GM18868 (cell line): ENCODE results near the gene KMT2E.
A peak's percentile ranks its signal among the peaks of the same experiment; 100 is the strongest.

Experiments used
- ATAC-seq: cut with Tn5 transposase; IDR thresholded peaks from one replicate; pipeline ENCODE4 v1.9.1; 2021; ENCODE audit warnings: mild to moderate bottlenecking, moderate library complexity; ENCODE audit not compliant: unreplicated experiment

The KMT2E gene

DNA sequence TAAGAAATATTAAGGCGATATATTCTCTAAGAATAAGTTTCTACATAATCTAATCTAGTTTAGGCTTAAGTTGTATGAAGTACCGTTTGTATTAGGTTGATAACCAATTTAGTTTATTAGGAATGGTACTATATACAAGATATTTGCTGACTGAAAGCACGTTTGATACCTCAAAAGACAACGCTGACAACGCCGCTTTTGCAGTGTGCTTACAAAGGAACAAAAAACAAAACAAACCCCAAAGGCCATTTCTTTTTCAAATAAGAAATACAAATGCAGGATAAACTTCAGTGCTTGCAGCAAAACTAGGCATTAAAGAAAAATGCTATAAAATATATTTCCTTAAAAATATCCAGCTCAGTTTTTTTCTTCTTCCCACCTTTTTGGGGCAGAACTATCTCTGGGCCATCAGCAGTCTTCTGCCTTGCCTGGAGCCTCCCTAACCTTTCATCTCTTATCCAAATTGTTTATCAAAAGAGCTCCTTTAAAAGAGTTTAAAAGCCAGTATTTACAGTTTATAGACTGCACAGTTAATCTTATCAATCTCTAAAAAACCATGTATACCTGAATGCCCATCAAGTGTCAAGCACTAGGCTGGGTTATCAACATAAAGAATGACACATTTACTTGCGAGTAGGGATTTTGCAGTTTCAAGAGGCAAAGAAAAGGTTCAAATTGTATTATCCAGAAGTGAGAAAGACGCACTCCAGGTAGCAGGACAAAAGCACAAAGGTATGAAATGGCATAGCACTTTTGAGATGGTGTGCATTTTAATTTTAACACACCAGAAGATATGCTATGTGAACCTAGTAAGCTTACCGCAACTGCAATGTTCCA lies 4.1 kb upstream of the KMT2E start:
- ATAC-seq: no peak

- ATAC-seq: no peak
These were observed 3.4 kb upstream of the KMT2E start for GRCh38 chr7:105010504-105011130.

DNA sequence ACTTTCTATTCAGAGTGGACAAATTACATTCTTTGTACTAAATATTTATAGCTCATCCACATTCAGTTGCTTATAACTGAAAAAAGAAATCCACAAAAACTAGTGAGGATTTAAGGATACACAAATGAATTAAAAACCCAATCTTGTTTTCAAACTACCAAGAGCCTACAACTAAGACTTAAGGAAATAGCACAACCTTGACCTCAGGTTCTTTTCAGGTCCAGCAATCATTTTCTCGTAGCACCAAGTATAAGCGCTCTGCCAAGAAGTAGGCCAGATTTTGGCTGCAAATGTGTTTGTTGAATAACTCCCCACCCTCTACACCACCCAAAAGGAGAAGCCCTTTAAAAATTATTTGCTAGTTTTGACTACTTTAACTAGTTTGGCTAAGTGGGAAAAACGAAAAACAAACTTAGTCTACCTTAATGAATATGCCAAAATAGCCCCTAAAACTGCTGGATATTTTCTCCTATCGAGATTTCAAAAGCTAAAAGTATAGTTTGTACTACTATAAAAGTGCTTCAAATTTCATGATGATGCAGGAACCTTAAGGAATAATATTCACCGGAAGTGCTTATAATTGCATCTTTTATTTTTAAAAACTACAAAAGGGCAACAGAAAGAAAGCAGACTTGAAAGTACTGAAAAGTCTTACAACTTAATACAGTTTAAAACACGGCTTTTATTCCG lies 2.7 kb upstream of the KMT2E start:
- ATAC-seq: no peak

GRCh38 chr7:105011831-105012502 lies 2.0 kb upstream of the KMT2E start:
- no peak for ATAC-seq

DNA sequence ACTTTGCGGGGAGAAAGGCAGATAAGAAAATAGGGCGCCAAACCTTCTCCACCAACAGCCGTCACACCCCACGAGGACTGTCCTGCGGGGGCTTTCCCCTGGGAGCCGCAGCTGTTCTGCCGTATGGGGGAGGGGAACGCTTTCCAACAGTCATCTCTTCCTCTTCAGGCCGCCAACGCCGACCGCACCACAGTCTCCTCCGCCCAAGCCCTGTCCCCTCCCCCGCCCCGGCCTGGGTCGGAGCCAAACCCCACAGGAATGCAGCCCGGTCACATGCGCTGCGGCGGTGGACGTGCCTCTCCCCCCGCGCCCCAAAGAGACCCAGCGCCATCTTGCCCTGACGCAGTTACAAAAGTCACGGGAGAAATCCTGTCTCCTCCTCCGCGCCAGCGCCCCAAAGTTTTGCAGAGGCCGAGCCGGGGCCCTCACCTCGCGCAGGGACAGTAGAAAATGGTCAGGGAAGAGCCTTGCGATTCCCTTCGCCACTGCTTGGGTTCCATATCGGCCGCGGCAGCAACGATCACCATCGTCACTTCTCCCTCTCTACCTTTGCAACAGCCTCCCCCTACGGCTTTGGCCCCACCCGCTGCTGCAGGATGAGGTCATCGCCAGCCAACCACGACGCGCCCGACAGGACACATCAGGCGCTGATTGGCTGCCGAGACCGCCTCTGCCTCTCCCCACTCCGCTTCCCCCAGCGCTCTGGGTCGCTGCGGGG lies 1.3 kb upstream of the KMT2E start:
- peak; percentile 72 for ATAC-seq

DNA sequence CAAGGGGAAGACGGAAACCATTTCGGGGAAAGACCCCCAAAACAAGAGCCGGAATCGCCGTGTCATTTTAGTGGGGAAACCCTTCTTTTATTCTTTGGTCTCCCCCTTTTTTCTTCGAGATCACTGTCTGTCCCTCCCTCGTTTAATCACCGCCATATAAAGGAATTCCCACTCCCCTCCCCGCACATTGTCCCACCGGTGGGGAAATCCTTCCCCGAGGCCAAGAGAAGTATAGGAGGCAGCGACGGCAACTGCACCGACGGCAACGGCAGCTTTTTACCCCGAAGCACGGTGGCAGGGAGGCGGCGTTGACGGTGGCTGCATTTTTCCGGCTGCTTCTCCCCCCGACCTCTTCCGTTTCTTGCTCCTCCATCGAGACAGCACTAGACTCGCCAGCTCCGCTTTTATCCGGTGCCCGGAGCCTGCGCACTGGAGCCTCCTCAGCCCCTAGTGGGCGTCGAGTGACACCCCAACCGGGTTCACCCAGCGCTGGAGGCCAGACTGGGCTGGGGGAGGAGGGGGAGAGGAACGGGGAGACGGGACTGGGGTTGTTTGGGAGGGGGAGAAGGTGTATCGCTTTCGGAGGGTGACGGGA lies 687 bp upstream of the KMT2E start:
- peak; percentile 33 for ATAC-seq

- no peak for ATAC-seq
These were observed 836 bp downstream of the KMT2E start for GRCh38 chr7:105014693-105015389.

DNA sequence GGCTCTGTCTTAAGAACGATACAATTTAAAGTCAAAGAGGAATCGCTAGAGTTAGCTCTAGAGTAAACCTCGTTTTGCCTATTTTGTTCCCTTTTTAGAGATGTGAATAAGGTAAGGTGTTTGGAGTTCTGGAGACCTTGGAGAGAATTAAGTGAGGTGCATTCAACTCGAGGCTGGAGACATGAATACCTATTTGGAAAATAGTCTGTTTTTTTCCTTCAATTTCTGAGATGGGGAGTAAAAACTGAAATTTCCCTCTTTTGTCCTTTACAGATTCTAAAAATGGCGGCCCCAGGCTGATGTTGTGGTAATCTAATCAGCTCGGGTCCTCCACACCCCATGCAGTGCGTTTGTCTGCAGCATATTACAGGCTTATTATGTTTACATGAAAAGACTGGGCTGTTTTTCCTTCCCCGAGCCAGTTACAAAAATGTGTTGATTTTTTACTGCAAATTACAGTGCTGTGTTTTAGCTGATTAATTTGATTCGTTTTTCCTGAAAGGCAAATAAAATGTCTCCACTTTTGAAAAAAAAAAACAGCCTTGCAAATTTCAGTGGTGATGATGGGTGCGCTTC lies 1.5 kb downstream of the KMT2E start:
- ATAC-seq: no peak

- ATAC-seq: no peak
These were observed 2.2 kb downstream of the KMT2E start for GRCh38 chr7:105016068-105016708.

DNA sequence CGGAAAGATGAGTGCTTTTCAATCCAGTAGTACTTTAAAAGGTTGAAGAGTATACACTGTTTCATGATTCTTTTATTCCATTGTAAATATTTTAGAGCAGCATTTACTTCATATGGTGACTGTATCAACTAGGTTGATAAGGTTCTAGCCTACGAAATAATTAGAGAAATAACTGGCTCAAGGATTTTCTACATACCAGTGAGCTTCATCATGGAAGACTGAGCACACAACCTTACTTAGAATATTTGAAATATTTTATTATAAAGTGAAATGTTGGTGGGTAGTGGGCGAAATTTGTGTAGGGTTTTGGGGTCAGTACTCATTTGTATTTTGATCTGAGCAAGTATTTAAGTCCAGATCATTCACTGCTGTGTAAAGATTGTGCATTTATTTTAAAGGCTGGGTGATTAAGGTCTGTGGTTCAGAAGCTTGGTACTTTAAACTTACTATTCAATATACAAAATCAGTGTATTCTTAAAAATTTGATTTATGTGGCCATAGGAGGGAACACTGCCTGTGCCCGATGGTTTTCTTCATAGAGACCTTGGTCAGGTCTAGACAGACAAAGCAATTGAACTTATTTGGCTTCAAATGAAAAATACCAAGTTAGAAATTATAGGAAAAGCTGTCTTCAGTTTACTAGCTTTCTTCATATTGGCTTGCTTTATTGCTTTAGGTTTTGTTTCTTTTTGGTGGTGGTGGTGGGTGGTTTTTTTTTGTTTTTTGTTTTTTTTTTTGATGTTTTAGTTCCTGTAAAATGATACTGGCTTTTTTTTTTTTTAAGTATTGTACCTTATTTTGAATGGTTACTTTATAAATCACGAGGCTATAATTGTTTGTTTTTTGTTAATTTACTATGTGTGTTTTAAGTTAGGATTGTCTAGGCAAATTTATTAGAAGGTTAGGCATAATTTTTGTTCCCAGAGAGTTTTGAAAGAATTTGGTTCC lies 3.0 kb downstream of the KMT2E start:
- ATAC-seq: no peak

- ATAC-seq: no peak
These were observed 3.8 kb downstream of the KMT2E start for GRCh38 chr7:105017657-105018365.

DNA sequence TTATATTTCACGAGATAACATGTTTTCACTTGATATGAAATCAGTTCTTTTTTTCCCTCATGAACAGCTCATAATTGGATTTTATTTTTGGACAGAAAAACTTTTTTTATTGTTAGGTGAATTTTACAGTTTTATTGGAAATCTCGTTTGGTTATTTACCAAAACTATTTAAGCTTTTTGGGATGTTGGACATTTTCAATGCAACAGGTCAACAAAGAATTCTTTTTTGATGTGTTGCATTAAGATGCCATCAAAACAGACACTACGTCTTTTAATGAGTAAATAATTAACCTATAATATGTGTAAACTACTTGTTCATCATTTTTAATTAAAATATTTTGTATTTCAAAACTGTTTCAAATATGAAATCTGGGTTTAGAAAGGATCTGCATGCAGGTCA lies 5.3 kb downstream of the KMT2E start:
- ATAC-seq: no peak

GRCh38 chr7:105020926-105021325 lies 6.9 kb downstream of the KMT2E start:
- ATAC-seq: no peak

DNA sequence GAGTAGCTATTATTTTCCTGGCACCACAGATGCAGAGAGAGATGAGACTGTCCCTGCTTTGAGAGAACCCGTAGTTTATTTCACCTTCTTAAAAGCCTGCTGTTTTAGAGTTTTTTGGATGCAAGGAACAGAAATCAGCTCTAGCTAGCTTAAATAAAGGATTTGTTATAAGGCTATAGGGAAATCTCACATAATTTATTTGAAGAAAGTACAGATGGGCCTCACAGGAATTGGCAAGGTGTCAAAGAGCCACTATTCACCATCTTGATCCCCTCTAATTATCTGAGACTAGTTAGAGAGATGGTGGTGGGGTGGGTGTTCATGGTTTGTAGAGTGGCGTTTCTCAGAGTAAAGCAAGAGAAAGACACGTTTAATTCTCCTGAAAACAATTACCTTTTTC lies 7.3 kb downstream of the KMT2E start:
- ATAC-seq: no peak

DNA sequence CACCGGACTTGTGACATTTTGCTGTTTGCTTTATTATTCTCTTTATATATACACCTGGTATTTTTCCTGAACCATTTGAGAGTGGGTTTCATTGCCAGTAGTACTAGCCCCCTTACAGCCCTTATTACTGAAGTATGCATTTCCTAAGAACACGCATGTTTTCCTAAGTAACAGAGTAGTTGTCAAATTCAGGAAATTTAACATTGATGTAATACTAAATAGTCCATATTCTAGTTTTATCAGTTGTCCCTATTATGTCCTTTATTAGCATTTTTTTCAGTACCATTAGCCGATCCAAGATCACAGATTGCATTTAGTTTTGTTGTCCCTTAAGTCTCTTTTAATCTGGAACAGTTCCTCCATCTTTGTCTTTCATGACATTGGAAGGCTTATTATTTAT lies 8.0 kb downstream of the KMT2E start:
- no peak for ATAC-seq

GRCh38 chr7:105022458-105022857 lies 8.5 kb downstream of the KMT2E start:
- ATAC-seq: no peak

- no peak for ATAC-seq
These were observed 10.7 kb downstream of the KMT2E start for GRCh38 chr7:105024734-105025133.
